Measurements from ENCODE around the gene SRSF4.
"Not testable (repeated sequence)": the region's sequence is repeated elsewhere in the genome, so short reads cannot be mapped to it uniquely, and the experiment has no call there.

Gene SRSF4

DNA sequence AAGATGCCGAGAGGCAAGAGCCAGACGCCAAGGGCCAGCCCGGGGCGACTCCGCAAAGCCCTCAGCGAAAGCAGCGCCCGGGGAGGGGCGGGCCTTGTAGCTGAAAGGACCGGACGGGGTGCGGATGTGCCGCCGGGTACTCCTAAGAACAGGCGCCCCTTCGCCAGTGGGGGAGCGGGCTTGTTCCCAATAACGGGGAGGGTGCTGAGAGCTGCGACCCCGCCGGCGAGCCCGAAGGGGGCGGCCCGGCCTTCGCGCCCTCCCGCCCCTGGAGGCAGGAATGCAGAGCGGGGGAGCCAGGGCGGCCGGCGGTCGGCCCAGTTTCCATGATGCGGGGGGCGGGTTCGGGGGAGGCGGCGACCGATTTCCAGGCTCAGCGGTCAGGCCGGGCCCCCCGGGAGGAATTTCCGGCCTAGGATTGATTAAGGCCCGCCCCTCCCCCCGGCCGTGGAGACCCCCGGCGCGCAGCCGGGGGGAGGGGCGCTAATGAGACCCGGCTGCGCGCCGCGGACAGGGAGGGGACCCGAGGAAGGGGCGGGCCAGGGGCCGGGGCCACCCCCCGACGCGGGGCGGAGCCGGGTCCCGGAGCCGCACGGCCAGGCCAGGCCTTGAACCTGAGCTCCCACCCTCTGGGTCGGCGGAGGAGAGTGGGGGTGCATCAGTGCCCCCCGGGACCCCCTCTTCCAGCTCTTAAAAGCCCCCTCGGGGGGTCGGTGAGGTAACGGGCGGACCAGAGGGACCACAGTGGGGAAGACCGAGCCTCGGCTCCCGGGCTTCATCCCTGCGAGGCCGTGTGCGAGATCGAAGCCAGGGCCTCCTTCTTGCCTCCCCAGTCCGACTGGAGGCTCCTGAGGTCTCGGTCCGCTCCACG, 57.1 kb downstream of the SRSF4 start:
- DNase-seq, result peak; percentile 75

DNA sequence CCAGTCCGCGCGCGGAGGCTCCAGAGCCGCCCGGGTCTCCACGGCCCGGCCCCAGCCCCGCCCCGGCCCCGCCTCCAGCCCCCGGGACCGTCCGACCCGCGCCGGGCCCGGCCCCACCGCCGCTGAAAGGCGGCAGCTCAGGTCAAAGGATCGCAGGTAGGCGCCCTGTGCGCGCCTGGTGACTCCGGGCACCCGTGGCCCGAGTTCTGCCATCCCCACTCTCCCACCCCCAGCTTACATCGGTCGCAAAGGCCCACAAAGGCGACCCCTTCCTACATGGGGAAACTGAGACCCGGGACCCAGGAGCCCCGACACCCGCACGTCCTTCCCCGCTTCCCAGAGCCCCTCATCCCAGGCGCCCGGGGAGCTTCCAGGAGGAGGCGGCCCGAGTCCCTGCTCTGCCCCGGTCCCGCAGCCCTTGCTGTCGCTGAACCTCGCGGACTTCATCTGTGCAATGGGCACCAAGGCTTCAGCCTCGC, 57.8 kb downstream of the SRSF4 start, which contains the start of gene TMEM200B:
TMEM200B (minus strand) TSS at position 17 of the 479 bp plus-strand sequence. CDS start 2,075 bp downstream, outside the sequence.
- no peak for DNase-seq

DNA sequence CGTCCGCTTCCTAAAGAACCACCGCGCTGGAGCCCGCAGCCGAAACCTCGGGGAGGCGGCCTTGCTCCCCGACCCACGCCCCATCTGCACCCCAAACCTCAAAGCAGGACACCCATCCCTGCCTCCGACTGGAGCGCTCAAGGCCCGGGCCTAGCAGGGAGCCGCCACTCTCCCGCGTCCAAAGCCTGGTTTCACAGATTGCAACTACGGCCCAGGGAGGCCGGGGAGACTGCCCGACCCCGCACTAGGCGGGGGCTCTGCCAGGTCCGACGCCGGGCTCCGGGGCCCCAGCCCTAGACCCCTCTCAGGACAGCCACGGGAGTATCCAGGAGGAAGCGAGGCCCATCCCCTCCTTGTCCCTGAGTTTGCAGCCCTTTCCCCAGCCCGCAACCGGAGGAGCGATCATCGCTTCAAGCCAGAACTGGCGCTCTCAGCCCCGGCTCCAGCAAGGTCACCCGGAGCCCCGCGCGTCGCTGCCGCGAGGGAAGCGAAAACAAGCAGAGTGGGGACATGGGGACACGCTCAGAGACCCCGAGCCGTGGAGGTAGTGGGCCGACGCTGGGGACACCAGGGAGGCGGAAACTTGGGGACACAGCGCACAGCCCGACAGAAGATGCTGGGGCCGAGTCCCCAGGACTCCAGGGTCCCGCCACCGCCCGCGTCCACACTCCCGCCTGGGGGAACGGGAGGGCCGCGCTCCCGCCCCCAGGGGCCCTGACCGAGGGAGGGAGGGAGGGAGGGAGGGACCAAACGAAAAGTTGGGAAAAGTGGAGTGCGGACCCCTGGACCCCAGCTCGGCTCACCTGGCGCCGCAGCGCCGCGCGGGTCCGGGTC, 58.4 kb downstream of the SRSF4 start:
- no peak for DNase-seq

DNA sequence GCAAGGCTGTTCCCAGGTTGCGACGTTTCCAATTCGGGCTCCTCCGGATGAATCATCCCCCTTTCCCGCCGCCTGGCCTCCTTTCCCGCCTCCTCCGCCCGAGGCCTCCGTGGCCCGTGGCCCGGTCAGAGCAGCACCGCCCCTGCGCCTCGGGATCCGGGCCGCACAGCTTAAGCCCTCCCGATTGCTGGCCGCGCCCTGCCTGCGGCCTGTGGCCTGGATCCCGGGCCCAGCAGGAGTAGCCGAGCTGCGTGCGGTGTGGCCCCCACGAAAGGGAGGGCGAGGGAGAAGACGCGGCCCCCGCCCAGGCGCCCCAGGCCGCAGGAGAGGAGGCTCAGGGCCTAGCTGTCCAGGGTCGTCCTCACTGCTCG, 59.0 kb downstream of the SRSF4 start:
- DNase-seq, result no peak

DNA sequence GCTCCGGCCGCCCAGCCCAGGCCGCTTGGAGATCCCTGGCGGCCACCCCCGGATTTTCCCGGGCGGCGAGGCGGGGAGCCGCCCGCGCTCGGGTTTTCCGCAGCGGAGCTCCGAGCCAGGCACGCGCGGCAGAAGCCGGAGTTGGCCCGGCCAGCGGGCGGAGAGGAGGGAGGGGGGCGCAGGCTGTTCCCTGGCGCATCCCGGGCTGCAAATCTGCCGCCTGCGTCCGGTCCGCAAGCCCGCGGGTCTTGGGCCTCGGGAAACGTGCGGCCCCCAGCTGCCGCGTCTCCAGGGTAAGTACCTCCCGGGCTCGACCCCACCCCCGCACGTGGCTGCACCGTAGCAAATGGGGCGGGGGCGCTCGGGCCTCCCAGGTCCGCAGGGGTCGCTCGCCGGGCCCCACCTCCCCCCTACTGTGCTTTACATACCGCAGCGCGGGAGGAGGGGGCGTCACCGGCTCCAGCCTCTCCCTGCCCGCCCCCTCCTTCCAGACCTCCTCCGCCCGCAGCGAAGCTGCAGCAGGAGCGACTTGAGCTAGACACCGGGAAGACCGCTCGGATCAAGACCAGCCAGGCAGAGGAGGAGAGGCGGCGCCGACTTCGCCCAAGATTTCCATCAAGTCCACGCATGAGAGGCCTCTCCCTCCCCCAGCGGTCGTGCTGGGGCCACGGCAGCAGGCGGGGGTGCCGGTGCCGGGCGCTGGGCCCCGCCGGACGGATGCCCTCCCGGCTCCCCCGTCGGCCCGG, 59.6 kb downstream of the SRSF4 start:
- no peak for DNase-seq

DNA sequence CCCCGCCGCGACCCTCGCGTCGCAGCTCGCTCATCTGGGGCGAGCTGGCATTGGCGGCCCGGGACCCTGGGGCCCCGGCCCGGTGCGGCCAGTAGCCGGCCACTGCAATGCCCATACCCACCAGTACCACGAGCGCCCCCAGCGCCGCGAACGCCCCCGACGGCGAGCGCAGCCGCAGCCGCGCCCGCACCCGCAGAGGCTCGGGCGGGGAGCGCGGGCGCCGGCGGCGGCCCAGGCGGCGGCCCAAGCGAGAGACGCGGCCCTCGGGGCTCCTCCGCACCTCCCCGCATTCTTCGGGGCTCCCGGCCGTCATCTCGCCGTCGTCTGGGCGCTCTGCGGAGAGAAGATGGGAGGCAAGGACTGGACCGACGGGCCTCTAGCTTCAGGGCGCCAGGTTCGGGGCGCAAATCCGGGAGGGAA, 60.2 kb downstream of the SRSF4 start:
- no peak for DNase-seq

DNA sequence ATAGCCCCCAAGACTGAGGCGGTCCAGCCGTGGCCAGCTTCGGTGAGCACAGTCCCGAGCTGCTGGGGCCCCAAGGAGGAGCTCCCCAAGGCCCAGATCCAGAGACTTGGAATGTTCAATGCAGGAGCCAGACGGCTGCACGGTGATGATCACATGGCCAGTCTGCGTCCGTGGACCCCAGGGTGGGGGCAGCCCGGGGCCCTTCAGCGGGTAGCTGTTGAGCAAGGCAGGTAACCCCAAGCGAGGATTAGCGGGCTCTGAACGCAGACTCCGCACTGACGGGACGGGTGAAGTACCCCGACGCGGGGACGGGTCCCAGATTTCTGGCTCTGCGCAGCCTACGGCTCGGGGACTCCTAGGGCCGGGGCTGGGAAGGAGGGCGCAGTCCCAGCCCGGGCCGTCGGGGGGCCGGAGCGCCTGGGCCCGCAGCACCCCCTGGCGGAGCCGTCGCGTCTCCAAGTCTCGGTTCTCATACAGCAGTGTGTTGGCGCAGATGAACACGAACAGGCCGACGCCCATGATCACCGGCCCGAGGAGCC, 60.7 kb downstream of the SRSF4 start:
- DNase-seq, result peak; percentile 49

DNA sequence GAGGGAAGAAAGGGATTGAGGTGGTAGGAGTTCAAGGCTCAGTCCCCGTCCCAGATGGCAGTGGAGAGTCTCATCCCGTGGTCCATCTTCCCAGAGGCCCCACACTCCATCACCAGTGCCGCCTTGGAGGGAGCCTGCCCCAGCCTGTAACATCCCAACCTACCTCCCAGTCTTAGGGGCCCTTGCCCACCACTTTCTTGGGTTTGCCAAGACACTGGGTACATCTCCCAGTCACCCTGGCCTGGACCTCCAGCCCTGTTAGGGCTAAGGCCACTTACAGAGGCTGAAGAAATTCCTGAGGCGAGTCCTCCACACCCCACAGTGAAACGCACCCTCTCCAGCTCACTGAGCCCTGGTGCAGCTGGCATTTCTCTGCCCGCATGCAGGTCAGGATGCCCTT, 61.3 kb downstream of the SRSF4 start:
- DNase-seq, result no peak

DNA sequence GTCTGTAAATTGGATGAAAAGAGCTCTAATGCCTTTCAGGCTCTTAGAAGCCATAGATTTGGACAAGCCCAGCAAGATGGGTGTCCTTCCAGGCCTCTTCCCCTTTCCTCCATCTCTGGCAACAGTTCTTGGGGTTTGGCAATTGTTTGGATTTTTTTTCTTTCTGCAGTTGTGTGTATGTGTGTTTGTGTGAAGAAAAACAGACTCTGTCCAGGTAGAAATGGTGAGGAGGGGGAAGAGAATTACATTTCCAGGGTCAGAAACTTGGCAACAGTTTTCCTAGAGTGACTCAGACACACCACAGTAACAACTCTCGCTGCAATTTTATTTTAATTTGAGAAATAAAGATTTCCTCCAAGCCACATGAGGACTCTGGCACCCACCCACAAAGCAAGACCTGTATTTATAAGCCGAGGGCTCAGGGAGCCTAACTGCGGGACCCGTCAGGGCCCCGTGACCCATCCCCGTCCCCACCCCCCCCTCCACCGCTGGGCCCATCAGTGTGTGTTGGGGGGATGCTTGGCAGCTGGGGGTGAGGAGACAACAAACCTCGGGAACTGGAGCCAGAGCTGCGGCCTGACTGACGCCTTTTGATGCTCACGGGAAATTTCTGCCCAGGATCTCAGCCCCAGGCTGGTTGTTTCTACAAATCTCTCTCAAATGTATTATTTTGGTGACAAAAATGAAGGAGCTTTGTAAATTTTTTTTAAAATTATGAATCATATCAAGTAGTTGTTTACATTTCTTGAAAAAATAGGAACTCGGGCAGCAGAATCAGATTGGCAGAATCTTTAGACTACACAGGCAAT, 62.4 kb downstream of the SRSF4 start:
- no peak for DNase-seq

DNA sequence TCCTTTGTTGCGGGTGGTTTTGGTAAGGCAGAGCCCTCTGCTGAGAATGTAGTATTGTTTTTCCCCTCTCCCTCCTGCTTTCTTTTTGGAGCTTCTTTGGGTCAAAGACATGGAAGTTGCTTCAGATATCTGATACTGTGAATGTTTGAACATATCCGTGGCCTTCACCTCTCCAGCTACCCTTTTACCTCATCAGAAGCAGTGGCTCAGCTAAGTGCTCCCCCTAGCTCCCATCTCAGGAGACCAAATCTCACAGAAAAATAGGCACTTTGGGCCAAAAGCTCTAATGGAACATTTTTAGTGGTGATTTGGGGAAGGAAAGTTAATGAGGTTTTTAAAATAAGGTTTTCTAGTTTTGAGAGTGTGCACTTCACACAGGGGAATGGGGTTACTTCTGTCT, 64.3 kb downstream of the SRSF4 start:
- DNase-seq, result no peak

DNA sequence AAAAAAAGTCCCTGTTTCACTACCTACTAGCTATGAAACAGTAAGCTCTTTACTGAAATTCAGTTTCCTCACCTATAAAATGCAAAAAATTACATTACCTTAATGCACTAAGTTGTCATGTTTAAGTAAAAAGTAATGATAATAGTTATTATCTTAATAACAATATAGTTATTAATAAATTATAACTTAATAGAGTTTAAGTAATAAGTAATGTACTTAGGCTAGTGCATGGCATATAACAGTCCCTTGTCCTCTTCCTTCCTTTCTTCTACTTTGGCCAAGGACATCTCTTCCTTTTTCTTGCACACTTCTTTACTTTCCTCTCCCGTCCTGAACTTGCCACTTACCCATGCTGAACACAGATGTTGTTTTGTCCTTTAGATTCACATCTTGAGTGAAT, 67.0 kb downstream of the SRSF4 start:
- no peak for DNase-seq

DNA sequence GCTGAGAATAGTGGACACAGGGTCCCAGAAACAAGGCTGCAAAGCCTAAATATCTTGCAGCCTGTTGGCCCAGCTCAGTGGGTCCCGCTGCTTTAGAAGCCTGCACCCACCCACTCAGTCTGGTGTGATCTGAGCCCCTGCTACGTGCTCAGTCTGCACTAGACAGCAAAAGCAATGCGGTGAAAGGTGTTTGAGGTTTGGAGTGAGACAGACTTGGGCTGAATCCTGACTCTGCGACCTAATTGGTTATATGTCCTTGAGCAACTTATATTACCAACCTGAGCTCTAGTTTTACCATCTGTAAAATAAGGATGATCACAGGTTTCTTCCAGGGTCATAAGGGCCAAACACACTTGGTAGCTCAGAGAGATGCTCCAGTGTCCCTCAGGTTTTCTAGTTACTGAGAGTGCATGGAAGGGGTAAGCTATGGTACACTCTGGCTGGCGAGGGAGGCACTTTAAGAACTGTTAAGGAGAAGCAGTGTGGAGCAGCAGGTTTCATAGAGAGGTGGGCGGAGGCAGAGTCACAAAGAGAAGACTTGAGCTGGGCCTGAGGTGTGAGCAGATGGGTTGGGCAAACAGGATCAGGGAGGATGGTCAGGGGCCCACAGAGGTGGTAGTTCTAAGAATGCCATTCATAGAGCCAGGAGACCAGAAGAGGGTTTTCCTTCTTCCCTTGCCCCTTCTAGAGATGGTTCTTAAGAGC, 68.1 kb downstream of the SRSF4 start:
- no peak for DNase-seq

DNA sequence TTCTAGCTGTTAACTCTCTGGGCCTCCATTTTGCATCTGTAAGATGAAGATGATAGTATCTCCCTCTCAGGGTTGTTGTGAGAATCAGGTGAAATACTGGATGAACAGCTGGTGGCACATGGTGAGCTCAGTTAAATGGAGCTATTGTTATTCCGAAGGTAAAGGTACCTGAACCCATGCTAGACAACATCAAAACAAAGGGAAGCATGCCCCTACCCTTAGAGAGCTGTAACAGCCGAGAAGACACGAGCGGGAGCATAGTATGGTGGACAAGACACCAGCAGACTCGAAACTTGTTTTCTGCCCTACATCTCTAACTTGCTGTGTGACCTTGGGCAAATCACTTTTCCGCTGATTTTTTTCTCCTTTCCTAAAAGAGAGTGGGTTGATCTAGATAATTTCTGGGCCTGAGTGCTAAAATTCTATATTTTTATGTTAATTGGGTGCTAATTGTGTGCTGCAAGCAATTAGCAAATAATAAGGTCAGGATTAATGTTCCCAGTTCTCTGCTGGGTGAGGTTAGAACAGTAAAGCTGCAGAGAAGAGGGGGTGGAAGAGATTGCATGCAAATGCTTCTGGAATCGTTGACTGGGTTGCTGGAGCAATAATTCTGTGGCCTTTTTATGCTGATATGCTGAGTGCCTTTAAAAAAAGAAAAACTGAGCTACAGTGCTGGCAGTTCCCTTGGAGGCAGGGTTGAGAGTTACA, 68.8 kb downstream of the SRSF4 start:
- no peak for DNase-seq

DNA sequence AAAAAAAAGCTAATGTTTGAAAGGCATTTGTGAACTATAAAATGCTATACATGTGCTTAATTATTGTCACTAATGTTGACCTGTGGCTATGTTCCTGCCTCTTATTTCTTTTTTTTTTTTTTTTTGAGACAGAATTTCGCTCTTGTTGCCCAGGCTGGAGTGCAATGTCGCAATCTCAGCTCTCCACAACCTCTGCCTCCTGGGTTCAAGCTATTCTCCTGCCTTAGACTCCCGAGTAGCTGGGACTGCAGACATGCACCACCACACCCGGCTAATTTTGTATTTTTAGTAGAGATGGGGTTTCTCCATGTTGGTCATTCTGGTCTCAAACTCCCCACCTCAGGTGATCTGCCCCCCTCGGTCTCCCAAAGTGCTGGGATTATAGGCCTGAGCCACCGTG, 73.7 kb downstream of the SRSF4 start:
- not testable (repeated sequence) for DNase-seq

DNA sequence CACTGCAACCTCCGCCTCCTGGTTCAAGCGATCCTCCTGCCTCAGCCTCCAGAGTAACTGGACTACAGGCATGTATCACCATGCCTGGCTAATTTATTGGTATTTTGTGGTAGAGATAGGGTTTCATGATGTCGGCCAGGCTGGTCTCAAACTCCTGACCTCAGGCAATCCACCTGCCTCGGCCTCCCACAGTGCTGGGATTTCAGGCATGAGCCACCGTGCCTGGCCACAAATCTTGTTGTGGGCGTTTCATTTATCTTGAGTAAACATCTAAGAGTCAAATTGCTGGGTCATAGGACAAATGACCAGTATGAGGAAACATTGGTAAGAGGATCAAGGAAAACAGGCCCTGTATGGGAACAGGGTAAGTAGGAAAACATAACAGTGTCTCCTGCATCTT, 75.9 kb downstream of the SRSF4 start:
- no peak for DNase-seq

DNA sequence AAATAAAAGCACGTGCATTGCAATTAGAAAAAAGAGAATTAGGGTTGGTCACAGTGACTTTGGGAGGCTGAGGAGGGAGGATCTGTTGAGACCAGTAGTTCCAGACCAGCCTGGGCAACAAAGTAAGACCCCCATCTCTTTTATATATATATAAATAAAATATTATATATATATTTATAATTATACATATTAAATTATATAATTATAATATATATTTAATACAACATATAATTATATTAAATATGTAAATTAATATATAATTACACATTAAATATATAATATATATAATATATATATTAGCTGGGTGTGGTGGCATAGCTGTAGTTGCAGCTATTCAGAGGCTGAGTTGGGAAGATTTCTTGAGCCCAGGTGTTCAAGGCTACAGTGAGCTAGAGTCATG, 81.2 kb downstream of the SRSF4 start:
- DNase-seq, result no peak

DNA sequence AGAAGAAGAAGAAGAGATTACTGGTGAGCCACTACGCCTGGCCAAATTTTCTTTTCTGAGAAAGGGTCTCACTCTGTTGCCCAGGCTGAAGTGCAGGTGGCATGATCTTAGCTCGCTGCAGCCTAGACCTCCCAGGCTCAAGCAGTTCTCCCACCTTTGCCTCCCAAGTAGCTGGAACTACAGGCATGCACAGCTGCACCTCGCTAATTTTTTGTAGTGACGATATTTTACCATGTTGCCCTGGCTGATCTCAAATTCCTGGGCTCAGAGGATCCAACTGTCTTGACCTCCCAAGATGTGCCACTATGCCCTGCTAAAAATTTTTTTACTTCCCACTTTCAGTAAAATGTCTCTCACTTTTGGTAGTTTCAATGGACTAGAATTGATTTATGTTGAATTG, 82.4 kb downstream of the SRSF4 start:
- DNase-seq, result no peak

All from RPMI8226 (cell line).